Measurements from ENCODE around the gene SLC7A10. TPM values are rescaled to one million over a fixed set of nuclear protein-coding genes. Genes with fewer than 3 reads are reported as not detected.
"Not testable (repeated sequence)": the region's sequence is repeated elsewhere in the genome, so short reads cannot be mapped to it uniquely, and the experiment has no call there.

The SLC7A10 gene
- total RNA-seq, 1 donor from 2014 or later: 2.5 TPM

- no peak for DNase-seq
Observed at GRCh38 chr19:33175156-33175782, 50.4 kb downstream of the SLC7A10 start.

GRCh38 chr19:33174186-33174585 lies 51.5 kb downstream of the SLC7A10 start:
- no peak for DNase-seq

DNA sequence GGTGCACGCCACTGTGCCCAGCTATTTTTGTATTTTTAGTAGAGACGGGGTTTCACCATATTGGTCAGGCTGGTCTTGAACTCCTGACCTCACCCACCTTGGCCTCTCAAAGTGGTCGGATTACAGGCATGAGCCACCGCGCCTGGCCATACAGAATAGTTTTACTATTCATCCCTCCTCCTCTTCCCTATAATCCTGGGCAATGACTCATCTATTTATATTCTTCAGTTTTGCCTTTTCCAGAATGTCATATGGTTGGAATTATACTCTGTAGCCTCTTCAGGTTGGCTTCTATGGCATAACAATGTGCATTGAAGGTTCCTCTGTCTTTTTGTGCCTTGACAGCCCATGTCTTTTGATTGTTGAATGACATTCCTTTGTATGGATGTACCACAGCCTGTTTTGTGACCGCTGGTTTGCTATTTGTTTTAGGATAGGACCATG lies 53.7 kb downstream of the SLC7A10 start:
- no peak for DNase-seq

GRCh38 chr19:33171222-33171795 lies 54.3 kb downstream of the SLC7A10 start:
- DNase-seq: no peak

GRCh38 chr19:33168528-33168927 lies 57.1 kb downstream of the SLC7A10 start:
- DNase-seq: no peak

DNA sequence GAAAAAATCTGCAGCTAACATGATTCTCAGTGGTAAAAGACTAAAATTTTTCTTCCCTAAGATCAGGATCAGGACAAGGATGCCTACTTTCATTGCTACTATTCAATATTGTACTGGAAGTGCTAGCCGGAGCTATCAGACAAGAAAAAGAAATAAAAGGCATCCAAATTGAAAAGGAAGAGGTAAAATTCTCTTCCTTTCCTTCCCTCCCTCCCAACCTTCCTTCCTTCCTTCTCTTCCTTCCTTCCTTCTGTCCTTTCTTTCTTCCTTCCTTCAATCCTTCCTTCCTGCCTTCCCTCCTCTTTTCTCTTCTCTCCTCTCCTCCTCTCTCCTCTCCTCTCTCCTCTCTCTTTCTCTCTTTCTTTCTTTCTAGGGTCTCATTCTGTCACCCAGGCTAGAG lies 58.2 kb downstream of the SLC7A10 start:
- DNase-seq: no peak

DNA sequence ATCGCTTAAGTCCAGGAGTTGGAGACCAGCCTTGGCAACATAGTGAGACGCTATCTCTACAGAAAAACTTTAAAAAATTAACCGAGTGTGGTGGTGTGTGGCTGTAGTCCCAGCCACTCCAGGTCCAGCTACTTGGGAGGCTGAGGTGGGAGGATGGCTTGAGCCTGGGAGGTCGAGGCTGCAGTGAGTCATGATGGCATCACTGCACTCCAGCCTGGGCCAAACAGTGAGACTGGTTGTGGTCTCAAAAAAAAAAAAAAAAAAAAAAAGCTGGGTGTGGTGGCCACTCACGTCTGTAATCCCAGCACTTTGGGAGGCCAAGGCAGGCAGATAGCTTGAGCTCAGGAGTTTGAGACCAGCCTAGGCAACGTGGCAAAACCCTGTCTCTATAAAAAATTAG lies 59.6 kb downstream of the SLC7A10 start:
- not testable (repeated sequence) for DNase-seq

- DNase-seq: no peak
Observed at GRCh38 chr19:33163481-33163880, 62.2 kb downstream of the SLC7A10 start.

DNA sequence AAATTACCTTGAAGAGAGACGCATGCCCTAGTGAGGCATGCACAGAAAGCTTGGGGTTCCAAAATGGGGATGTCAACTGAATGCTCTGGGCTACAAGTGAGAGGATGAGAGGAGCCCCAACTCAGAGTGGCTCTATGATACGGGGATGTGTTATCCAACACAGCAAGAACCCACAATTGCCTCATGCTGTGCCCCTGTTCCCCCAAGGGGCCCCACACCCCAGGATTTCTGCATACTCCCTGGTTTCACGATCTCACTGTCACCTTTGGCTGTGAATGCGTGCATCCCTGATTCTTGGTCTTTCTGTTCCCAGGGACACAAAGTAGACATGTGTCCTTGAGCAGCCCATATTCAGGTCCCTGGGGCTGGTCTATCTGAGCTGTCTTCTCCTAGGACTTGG lies 64.4 kb downstream of the SLC7A10 start:
- DNase-seq: no peak

DNA sequence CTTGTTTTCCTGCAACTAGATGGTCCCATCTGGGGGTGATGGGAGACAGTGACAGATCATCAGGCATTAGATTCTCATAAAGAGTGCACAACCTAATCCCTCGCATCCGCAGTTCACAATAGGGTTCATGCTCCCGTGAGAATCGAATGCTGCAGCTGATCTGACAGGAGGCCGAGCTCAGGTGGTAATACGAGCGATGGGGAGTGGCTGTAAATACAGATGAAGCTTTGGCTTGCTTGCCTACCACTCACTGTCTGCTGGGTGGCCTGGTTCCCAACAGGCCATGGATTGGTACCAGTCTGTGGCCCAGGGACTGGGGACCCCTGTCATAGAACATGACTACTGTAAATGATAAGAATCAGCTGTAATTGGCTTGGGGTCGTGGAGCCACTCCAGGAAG lies 65.8 kb downstream of the SLC7A10 start:
- no peak for DNase-seq

GRCh38 chr19:33159149-33159548 lies 66.5 kb downstream of the SLC7A10 start:
- DNase-seq: no peak

Other genes starting within 250 kb of the SLC7A10 start
- 3.0 TPM for gene RHPN2, start 161.0 kb downstream of the SLC7A10 start, total RNA-seq
- 16.4 TPM for gene GPATCH1, start 144.7 kb downstream of the SLC7A10 start, total RNA-seq
- 0.16 TPM for gene WDR88, start 93.7 kb downstream of the SLC7A10 start, total RNA-seq
- gene LRP3, start 31.5 kb downstream of the SLC7A10 start, total RNA-seq: 96.2 TPM
- gene CEBPA, start 76.7 kb upstream of the SLC7A10 start, total RNA-seq: 2.8 TPM
- 57.2 TPM for gene CEBPG, start 147.9 kb upstream of the SLC7A10 start, total RNA-seq